ENCODE measurements around the gene GNG8. TPM values are rescaled to one million over a fixed set of nuclear protein-coding genes. Genes with fewer than 3 reads are reported as not detected.
A peak's percentile ranks its signal among the peaks of the same experiment; 100 is the strongest.

GNG8 gene
- total RNA-seq, 1 experiment from 2014 or later, result not detected

DNA sequence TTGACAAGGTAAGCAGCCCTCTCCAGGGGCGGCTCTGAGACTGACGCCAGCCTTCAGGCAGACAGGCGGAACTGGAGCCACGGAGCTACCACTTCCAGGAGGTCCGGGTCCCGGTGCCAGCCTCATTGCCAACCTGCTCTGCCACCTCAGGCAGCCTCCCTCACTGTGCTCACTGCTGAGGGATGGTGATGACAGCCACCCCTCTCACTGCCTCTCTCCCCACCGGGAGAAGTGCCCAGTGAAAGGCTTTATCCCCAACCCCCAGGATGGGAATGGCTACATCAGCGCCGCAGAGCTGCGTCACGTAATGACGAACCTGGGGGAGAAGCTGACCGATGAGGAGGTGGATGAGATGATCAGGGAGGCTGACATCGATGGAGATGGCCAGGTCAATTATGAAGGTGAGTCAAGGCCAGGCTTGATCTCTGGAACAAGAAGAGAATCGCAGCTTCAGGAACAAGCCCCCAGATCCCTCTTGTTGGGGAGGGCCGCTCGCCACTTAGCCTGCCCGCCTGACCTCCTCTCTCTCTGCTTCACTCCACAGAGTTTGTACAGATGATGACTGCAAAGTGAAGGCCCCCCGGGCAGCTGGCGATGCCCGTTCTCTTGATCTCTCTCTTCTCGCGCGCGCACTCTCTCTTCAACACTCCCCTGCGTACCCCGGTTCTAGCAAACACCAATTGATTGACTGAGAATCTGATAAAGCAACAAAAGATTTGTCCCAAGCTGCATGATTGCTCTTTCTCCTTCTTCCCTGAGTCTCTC lies 27.2 kb downstream of the GNG8 start (continued):
- TF ChIP-seq EZH2phosphoT487 (IDR thresholded peaks at IDR 0.05; ENCODE audit: borderline replicate concordance) (no peak), POLR2AphosphoS5 (IDR thresholded peaks at IDR 0.05; ENCODE audit: low read depth, low read length) (no peak; the same call in 1 of the 2 replicates), CBX3 (IDR thresholded peaks at IDR 0.05; ENCODE audit: low read depth) (no peak), JUND (IDR thresholded peaks at IDR 0.05) (no peak), ELF1 (IDR thresholded peaks at IDR 0.05; ENCODE audit: borderline replicate concordance, low read depth) (no peak), CEBPB (IDR thresholded peaks at IDR 0.05; ENCODE audit: low read depth) (no peak), REST (IDR thresholded peaks at IDR 0.05; ENCODE audit: low read depth) (no peak)
- TF ChIP-seq, protein P1, sequence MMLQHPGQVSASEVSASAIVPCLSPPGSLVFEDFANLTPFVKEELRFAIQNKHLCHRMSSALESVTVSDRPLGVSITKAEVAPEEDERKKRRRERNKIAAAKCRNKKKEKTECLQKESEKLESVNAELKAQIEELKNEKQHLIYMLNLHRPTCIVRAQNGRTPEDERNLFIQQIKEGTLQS (IDR thresholded peaks at IDR 0.05), result no peak
- TF ChIP-seq, protein P2, sequence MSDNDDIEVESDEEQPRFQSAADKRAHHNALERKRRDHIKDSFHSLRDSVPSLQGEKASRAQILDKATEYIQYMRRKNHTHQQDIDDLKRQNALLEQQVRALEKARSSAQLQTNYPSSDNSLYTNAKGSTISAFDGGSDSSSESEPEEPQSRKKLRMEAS (IDR thresholded peaks at IDR 0.05), result no peak

GRCh38 chr19:46608178-46608577 lies 27.8 kb downstream of the GNG8 start:
- Histone ChIP-seq H2AFZ (ENCODE audit: low read depth, low read length, poor library complexity, severe bottlenecking) (no peak overlapping the region), H3K27ac (ENCODE audit: low read depth, low read length) (no peak overlapping the region), H3K4me3 (replicated peaks in 1 of 2; ENCODE audit: low read depth in 1 of 2, low read length in 2 of 2) (no peak overlapping the region), H3K9me2 (ENCODE audit: insufficient read depth) (no peaks in the 10 kb centered on the region), H4K20me1 (ENCODE audit: insufficient read depth) (no peaks in the 10 kb centered on the region), H3K9me3 (ENCODE audit: control insufficient read depth in 1 of 2, insufficient read depth in 1 of 2, low read depth in 1 of 2, low read length in 2 of 2) (no peaks in the 10 kb centered on the region), H3K27me3 (ENCODE audit: insufficient read depth, low read length) (no peaks in the 10 kb centered on the region), H3K36me3 (ENCODE audit: control insufficient read depth in 1 of 2, insufficient read depth in 2 of 2, low read length in 2 of 2) (peaks cover 31 to 33% of the 10 kb centered on the region in 2 experiments), H3K79me2 (ENCODE audit: insufficient read depth, low read length) (peaks cover 43% of the 10 kb centered on the region), H3K4me2 (ENCODE audit: low read length) (no peak overlapping the region), H3K9ac (ENCODE audit: low read length) (no peak overlapping the region), H3K4me1 (ENCODE audit: control insufficient read depth in 1 of 2, insufficient read depth in 2 of 2, low read length in 2 of 2) (peaks cover 5 to 7% of the 10 kb centered on the region in 2 experiments)
- no peak for ATAC-seq
- POLR2A ChIA-PET, result no interaction called here
- intact Hi-C loops (cut with micrococcal nuclease), result no loop called here
- TF ChIP-seq EZH2 (IDR thresholded peaks at IDR 0.05), result no peak
- TF ChIP-seq ELF1 (IDR thresholded peaks at IDR 0.05; ENCODE audit: borderline replicate concordance, low read depth), result no peak
- TF ChIP-seq, protein P3, sequence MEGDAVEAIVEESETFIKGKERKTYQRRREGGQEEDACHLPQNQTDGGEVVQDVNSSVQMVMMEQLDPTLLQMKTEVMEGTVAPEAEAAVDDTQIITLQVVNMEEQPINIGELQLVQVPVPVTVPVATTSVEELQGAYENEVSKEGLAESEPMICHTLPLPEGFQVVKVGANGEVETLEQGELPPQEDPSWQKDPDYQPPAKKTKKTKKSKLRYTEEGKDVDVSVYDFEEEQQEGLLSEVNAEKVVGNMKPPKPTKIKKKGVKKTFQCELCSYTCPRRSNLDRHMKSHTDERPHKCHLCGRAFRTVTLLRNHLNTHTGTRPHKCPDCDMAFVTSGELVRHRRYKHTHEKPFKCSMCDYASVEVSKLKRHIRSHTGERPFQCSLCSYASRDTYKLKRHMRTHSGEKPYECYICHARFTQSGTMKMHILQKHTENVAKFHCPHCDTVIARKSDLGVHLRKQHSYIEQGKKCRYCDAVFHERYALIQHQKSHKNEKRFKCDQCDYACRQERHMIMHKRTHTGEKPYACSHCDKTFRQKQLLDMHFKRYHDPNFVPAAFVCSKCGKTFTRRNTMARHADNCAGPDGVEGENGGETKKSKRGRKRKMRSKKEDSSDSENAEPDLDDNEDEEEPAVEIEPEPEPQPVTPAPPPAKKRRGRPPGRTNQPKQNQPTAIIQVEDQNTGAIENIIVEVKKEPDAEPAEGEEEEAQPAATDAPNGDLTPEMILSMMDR (IDR thresholded peaks at IDR 0.05 in 2 of 3, conservative IDR thresholded peaks at IDR 0.05 in 1 of 3; ENCODE audit: borderline replicate concordance in 1 of 3, insufficient read depth in 1 of 3, low read depth in 2 of 3, low read length in 2 of 3), result no peak
- TF ChIP-seq JUND (IDR thresholded peaks at IDR 0.05), result peak; percentile 25; the same call in 1 of the 2 replicates
- BruUV-seq (replicated peaks), result no TSS peak
- CTCF ChIA-PET, result no interaction called here
- DNase-seq (ENCODE audit: low read depth, low spot score), result no peak
- RAD21 ChIA-PET (ENCODE audit: low non-redundant PET in 1 of 2, low total read pairs in 2 of 2, uncharacterized antibody in 2 of 2, unreplicated experiment in 2 of 2), result no interaction called here

Data from HCT116 (cell line).